Cardiac fibroblast (primary cell): ENCODE measurements around the gene CD9.

Experiments used
- DNase-seq, 2 donors: peaks; one replicate each; pipeline versions ENCODE4 v3.0.0 to v3.0.0-alpha.2; 2010; ENCODE audit warnings: low read depth in 2 of 2
- H3K4me3 ChIP-seq, 2 donors: replicated peaks in 1 of 2; 1 replicate in 1 of 2; 2 replicates in 1 of 2; pipeline ENCODE4 v1.5.1; 2011; ENCODE audit warnings: low read depth in 2 of 2, low read length in 2 of 2, mild to moderate bottlenecking in 2 of 2, moderate library complexity in 1 of 2
- TF ChIP-seq, protein P1 (sequence below): IDR thresholded peaks from one replicate; pipeline ENCODE4 v1.5.1; 2011; ENCODE audit warnings: low read depth, mild to moderate bottlenecking, low read length, inconsistent platforms

Gene CD9

DNA sequence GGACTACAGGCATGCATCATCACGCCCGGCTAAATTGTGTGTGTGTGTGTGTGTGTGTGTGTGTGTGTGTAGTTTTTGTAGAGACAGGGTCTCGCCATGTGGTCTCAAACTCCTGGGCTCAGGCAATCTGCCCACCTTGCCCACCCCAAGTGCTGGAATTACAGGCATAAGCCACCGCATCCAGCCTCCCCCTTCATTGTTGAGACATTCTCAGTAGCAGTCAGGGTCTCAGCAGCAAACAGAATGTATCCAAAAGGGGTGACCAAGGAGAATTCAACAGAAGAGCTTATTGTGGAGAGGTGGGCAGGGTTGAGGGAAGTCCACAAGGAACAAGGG is 73.0 kb downstream of the CD9 start:
- TF ChIP-seq, protein P1, sequence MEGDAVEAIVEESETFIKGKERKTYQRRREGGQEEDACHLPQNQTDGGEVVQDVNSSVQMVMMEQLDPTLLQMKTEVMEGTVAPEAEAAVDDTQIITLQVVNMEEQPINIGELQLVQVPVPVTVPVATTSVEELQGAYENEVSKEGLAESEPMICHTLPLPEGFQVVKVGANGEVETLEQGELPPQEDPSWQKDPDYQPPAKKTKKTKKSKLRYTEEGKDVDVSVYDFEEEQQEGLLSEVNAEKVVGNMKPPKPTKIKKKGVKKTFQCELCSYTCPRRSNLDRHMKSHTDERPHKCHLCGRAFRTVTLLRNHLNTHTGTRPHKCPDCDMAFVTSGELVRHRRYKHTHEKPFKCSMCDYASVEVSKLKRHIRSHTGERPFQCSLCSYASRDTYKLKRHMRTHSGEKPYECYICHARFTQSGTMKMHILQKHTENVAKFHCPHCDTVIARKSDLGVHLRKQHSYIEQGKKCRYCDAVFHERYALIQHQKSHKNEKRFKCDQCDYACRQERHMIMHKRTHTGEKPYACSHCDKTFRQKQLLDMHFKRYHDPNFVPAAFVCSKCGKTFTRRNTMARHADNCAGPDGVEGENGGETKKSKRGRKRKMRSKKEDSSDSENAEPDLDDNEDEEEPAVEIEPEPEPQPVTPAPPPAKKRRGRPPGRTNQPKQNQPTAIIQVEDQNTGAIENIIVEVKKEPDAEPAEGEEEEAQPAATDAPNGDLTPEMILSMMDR: no peak
- DNase-seq: no peak

DNA sequence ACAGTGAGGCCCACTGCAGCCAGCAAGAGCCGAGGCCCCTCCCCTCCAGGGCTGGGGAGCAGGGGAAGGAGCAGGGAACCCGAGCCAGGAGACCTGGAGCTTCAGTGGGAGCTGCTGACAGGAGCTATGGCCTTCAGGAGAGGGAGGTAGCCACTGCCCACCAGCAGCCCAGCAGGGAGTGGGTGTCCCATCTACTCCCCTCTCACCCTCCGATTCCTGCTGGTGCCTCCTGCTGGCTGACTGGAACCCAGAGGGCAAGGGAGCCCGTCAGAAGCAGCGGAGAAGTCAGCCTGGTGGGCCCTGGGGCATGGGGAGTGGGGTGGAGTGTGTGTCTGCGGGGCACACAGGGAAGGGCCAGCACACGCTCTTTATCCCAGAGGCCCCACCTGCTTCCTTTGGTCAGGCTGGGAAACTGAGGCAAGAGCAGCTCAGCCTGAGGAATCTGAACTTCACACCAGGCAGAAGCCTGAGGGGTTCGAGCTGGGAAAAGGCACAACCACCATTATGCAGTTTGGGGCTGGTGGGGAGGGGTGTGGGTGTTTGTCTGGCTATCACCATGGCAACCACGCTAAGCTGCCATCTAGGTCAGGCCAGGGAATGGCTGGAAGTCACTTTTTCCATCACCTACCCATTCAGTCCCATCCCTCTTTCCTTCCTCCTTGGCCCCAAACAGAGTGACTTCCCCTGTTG is 73.5 kb downstream of the CD9 start:
- peak; percentile 24 to 67 for DNase-seq
- no peak overlapping the region for H3K4me3 ChIP-seq
- TF ChIP-seq, protein P1: no peak

More for the DNA sequence above, 73.0 kb downstream of the CD9 start:
- H3K4me3 ChIP-seq: no peak overlapping the region

DNA sequence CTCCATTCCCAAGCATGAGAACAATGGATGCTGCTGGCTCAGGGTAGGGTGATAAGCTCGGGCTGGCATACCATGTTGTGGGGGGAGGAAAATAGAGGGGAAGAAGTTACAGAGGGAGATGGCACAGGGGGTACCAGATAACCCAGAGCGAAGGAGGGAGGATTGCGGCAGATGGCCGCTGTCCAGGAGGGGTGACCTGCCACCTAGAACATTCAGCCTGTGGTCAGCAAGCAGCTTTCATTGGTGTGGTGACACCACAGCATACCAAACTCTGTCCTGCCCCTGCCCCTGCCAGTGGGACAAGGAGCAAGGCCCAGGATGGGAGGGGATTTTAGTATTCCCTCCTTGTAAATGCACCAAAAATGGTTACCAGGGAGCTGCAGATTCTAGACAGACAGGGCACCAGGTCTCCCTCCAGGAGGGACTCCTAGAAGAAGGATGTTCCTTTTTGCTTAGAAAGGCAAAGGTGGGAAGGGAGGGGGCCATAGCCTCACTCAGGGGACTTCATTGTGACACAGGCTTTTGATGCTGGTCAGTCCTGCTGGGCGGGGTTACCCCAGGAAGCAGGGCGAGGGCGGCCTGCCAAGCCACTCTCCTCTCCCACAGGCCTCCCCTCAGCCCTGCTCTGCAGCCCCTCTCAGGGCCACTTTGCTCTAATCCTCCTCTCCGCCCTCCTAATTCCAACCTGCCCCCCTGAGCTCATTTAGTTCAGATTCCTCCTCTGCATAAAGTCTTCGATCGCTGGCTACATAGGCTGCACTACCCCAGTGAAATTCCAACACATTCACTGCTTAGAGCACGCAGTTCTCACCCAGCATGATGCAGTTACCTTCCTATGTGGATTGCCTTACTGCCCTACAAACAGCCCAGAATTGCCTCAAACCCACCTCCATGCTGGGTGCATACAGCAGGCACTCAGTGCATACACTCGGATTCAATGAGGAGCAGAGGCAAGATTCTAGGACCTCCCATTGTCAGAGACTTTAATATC is 74.3 kb downstream of the CD9 start:
- DNase-seq: no peak
- no peak overlapping the region for H3K4me3 ChIP-seq
- TF ChIP-seq, protein P1: no peak

DNA sequence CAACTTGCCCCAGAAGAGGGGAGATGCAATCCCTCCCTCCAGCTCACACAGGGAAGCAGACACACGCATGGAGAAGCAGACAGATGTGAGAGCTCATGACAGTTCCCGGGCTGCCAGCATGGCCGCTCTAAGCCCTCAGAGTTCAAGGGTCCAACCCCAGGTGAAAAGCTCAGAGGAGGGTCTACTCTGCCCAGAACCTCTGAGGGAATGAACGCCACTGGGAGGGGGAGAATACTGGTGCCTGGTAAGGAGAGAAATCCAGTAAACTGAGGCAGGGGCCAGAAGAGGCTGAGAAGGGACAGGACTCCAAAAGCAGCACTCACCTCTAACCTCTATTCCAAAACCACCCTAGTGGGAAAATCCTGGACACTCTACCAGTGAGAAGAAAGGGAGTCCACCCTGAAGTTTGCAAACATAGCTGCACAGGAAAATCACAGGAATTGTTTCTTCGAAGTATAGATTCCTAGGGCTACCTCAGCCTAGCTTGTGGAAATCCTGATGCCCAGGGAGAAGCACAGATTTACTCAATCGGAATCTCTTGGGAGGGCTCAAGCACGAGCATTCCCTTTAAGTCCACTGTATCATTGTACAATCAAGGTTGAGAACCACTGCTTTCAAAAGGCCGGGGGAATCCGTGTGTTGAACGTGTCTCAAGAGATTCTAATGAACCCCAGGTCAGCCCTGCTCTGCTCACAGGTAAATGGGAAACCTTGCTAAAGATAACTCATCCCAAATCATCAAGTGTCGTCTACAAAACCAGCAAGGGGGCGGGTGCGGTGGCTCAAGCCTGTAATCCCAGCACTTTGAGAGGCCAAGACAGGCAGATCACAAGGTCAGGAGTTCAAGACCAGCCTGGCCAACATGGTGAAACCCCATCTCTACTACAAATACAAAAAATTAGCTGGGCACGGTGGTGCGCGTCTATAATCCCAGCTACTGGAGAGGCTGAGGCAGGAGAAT is 76.0 kb downstream of the CD9 start:
- H3K4me3 ChIP-seq: no peak overlapping the region
- TF ChIP-seq, protein P1: no peak
- no peak for DNase-seq

DNA sequence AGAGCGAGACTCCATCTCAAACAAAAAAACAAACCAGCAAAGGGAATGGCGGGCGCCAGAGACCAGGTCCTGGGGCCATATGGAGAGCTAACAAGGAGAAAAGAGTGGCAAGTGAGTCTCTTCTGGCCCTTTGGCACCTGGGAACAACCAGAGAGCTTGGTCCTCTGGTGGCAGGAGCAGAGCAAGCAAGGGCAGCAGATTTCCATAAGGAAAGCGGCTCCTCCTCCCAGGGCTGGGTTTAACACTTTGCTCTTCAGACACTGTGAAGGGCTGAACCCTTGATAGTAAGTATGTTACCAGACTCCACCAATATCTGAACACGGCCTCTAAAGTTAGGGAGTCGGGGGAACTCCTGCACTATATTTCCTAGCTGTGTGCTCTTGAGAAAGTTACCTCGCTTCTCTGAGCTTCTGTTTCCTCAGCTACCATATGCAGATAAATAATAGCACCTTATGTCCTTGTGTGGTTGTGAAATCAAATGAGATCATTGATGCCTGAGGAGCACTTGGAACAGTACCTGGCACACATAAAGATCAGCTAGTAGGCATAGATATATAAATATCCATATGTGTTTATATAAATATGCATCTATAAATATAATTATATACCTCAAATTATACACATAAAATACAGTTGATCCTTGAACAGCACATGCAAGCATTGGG is 76.9 kb downstream of the CD9 start:
- peak in 1 of 2 donors; percentile 24 for DNase-seq
- no peak overlapping the region for H3K4me3 ChIP-seq
- TF ChIP-seq, protein P1: no peak

DNA sequence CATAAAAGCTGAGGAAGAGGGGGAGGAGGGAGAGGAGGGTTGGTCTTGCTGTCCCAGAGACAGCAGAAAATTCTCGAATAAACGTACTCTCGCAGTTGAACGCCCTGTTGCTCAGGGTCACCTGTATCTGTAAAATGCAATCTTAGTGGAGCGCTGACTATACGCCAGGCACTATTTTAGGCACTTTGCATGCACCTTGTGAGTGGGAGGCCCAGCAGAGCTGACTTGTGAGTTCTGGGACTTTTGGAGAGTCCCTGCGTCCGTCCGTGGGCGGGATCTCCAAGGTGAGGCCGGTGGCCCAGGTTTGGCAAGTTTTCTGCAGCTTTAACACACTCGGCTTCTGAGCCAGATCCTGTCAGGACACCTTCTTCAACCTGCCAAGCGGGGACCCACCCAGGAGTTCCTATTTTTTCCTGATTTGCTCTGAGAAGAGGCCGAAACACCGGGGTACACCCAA is 77.8 kb downstream of the CD9 start:
- no peak for DNase-seq
- TF ChIP-seq, protein P1: no peak
- peak overlapping the region; percentile 12 to 44 for H3K4me3 ChIP-seq
